D721Med (cell line): ENCODE results near the gene DES.
A peak's percentile ranks its signal among the peaks of the same experiment; 100 is the strongest.

Experiments used
- DNase-seq: peaks from one replicate; pipeline ENCODE4 v3.0.0; 2011; ENCODE audit warnings: low spot score; ENCODE audit not compliant: insufficient read length
- FAIRE-seq: peaks from 2 replicates; lab custom pipeline; 2011; peaks lifted over from hg19 to GRCh38; lab: Jason Lieb, UNC
- TF ChIP-seq, protein P1 (sequence below): IDR thresholded peaks from 2 replicates; pipeline ENCODE4 v1.5.1; 2012; ENCODE audit warnings: mild to moderate bottlenecking, control low read depth; ENCODE audit not compliant: insufficient read depth; ENCODE audit errors: missing control alignments

Gene DES

DNA sequence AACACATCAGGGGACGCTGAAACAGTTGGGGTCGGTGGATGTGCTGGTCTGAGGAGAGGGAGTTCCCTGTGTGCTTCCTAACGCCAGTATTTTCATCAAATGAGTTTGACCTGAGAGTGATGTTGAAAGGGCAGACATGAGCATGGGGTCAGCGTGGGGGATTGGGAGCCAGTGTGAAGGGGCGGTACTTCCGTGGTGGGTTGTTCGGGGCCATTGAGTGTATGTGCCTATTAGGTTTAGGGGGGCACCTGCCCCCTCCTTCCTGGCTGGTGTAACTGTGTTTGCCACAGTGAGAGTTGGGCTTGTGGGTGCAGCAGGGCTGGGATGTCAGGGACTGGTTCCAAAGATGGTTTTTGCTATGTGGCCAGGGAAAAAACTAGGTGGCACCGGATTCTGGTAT lies 40.8 kb downstream of the DES start:
- TF ChIP-seq, protein P1, sequence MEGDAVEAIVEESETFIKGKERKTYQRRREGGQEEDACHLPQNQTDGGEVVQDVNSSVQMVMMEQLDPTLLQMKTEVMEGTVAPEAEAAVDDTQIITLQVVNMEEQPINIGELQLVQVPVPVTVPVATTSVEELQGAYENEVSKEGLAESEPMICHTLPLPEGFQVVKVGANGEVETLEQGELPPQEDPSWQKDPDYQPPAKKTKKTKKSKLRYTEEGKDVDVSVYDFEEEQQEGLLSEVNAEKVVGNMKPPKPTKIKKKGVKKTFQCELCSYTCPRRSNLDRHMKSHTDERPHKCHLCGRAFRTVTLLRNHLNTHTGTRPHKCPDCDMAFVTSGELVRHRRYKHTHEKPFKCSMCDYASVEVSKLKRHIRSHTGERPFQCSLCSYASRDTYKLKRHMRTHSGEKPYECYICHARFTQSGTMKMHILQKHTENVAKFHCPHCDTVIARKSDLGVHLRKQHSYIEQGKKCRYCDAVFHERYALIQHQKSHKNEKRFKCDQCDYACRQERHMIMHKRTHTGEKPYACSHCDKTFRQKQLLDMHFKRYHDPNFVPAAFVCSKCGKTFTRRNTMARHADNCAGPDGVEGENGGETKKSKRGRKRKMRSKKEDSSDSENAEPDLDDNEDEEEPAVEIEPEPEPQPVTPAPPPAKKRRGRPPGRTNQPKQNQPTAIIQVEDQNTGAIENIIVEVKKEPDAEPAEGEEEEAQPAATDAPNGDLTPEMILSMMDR: no peak
- DNase-seq (no peak), FAIRE-seq (no peak)

DNA sequence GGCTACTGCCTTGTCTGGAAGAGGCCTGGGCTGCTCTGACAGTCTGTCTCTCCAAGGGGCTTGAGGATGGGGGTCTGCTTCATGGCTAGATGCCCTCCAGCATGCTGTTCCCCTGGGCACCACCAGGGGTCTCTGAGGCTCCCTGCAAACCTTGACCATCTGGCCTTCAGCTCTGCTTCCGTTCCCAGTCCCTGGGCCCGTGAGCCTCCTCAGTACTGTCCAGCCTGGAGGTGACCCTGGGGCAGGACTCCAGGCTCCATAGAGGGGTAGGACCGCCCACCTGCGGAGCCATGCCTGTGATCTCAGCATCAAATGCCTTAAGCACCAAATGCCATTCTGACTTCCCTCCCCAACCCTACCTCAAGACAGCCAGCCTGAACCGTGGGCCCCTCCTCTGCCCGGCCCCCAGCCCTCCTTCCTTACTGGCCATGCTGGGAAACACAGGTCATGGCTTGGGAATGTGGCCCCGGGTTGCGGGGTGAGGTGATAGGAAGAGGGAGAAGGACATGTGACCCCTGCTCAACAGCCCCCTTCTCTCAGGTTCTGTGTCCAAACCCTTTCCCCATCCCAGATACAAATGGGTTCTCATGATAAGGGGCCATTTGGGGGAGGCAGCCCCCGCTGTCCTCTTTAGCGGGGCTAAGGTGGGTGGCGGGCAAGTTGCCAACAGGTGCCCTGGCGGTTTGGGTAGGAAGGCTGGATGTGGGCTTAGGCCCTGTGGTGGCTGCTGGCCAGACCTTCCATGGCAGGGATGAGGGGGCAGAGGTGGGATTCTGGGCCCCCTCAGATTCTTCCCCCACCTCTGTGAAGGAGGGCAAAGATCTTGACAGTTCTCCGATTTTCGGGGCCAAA lies 41.5 kb downstream of the DES start:
- TF ChIP-seq, protein P1: peak; percentile 76
- no peak for FAIRE-seq
- peak; percentile 96 for DNase-seq

DNA sequence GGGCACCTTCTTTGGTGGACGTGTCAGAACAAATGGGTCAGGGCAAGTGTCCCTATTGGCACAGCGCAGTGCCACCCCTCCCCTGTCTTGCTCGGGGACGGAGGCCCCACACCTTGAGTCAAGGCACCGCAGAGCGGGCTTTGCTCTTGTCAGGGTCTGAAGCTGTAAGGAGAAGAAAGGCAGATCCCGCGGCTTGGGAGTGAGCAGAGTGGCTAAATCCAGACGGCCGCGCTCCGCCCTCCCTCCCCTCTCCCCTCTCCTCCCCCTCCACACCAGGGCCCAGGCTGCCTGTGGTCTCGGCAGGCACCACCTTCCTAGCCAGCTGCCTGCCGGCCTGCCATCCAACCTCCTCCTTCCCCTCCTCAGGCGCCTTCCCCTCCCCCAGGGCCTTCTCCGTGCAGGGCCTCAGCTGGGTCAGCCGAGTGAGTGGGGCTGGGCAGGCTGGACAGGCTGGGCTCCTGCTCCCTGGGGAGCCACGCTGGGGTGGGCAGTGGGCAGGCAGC lies 42.3 kb downstream of the DES start:
- no peak for FAIRE-seq
- DNase-seq: no peak
- TF ChIP-seq, protein P1: no peak

DNA sequence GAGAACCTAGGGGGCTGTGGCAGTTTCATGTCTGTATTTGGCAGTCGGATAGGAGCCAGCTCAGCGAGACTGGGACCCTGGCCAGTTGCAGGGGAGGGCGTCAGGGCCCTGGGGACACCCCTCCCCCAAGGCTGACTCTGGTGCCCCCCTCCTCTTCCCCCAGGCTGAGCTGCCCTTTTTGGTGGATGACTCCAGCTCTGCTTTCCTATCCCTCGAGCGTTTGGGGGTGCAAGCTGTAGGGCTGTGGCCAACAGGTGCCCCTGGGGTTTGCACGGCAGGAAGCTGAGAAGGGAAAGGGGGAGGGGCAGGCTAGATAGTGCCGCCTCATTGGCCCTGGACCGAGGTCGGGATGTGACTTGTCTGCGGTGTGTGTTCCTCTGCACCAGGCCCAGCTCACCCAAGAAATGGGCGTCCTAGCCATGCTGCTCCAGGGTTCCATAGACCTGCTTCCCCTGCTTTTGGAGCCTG lies 42.9 kb downstream of the DES start:
- FAIRE-seq (no peak), DNase-seq (no peak)
- TF ChIP-seq, protein P1: no peak

DNA sequence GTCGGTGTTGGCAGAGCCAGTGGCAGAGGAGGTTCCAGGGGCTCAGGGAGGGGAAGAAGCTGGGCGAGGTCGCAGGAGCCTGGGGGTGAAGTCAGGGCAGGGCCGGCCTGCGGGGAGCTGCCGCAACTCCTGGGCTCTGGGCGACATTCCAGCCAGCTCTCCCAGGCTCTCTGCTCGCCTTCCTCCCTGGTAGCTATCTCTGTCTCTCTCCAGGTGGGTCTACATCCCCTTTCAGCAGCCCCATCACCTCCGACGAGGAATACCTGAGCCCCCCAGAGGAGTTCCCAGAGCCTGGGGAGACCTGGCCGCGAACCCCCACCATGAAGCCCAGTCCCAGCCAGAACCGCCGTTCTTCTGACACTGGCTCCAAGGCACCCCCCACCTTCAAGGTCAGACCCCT lies 43.5 kb downstream of the DES start:
- FAIRE-seq: no peak
- TF ChIP-seq, protein P1: no peak
- DNase-seq: no peak

DNA sequence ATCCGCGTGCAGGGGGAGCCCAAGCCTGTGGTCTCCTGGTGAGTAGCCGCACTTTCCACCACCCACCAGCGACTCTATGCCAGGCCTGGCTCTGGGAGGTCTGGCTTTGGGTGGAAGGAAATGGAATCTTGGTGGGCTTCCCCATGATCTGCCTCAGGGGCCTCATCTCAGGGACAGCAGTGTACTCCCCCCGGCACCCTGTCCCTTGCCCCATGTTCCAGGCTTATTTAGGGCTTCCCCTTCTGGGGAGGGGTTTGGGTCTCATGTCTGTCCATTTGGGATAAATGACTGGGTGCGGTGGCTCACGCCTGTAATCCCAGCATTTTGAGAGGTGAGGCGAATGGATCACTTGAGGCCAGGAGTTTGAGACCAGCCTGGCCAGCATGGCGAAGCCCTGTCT lies 44.2 kb downstream of the DES start:
- no peak for FAIRE-seq
- TF ChIP-seq, protein P1: no peak
- no peak for DNase-seq
